Thyroid gland (tissue), 4 donors: ENCODE measurements around the gene MIF4GD. TPM values are rescaled to one million over a fixed set of nuclear protein-coding genes. Genes with fewer than 3 reads are reported as not detected.

Source experiments
- DNase-seq, 2 donors: peaks; one replicate each; pipeline ENCODE4 v3.0.0-alpha.2; 2019
- H3K27ac ChIP-seq, 3 donors: fragments of 200-600 bp; sonication (generic); 1 replicate in 2 of 3; 2 replicates in 1 of 3; pipeline ENCODE4 v1.5.1; 2016 to 2019; ENCODE audit warnings: mild to moderate bottlenecking in 1 of 3, moderate library complexity in 1 of 3
- H3K27me3 ChIP-seq: fragments of 200-600 bp; sonication (generic); one replicate; pipeline ENCODE4 v1.5.1; 2019
- H3K36me3 ChIP-seq, 2 donors: fragments of 200-600 bp; sonication (generic); one replicate each; pipeline ENCODE4 v1.5.1; 2016 to 2019
- H3K4me1 ChIP-seq, 2 donors: fragments of 200-600 bp; sonication (generic); one replicate each; pipeline ENCODE4 v1.5.1; 2017 to 2019
- H3K4me3 ChIP-seq, 3 donors: fragments of 200-600 bp; sonication (generic); replicated peaks in 1 of 3; 1 replicate in 2 of 3; 2 replicates in 1 of 3; pipeline ENCODE4 v1.5.1; 2016; ENCODE audit warnings: mild to moderate bottlenecking in 1 of 3
- H3K9me3 ChIP-seq: fragments of 200-600 bp; sonication (generic); one replicate; pipeline ENCODE4 v1.5.1; 2017
- POLR2A ChIP-seq, 2 donors: fragments of 450-650 bp; IDR thresholded peaks; one replicate each; pipeline ENCODE4 v1.6.1; 2017; ENCODE audit warnings: antibody characterized with exemption in 2 of 2, mild to moderate bottlenecking in 2 of 2, moderate library complexity in 1 of 2
- WGBS, 2 donors: methylation state at CpG; one replicate each; pipeline ENCODE4 v1.1.5; 2017; 5-methylcytosine and 5-hydroxymethylcytosine counted together
- intact Hi-C: fragments of 100-400 bp; cut with DNase I; formaldehyde crosslinking; loops from one replicate; pipeline ENCODE4 v1.15.1; 2023
- total RNA-seq, 4 donors: library from RNA; depleted of rRNA; stranded (reverse); fragments of >200 nt; gene quantifications; one replicate each; pipeline ENCODE4 v1.2.3, GENCODE V29; 2016
- TF ChIP-seq, protein P1 (sequence below), 6 experiments: fragments of 200-600 bp in 3 of 6; fragments of 450-650 bp in 3 of 6; sonication (generic) in 3 of 6; IDR thresholded peaks; one replicate each; pipeline ENCODE4 v1.5.1; 2016 to 2019; ENCODE audit warnings: antibody characterized with exemption in 6 of 6, mild to moderate bottlenecking in 2 of 6, inconsistent platforms in 1 of 6, moderate library complexity in 1 of 6

MIF4GD gene
- total RNA-seq, 4 donors from 2014 or later, result 17.7 to 31.1 (median 23.0) TPM

DNA sequence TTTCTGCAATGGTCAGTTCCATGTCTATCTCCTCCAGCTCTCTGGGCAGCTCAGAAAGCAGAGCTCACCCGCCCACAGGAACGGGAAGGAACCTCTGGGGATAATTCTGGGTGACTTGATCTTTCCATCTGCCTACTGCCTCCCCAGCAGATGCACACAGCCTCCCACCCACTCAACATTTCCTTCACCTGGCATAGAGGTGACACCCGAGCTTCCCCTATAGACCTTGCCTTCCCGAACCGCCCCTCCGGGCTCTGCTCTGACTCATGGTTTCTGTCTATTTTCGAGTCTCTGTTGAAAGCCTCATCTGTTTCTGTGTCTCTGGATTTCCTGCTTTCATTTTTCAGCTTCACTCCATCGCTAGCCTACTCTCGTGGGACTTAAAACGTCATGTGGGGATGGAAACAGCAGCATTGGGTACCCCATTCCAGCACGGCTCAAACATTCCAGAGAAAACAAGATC lies 21.0 kb downstream of the MIF4GD start:
- H3K4me3 ChIP-seq, result no peak overlapping the region
- TF ChIP-seq, protein P1, sequence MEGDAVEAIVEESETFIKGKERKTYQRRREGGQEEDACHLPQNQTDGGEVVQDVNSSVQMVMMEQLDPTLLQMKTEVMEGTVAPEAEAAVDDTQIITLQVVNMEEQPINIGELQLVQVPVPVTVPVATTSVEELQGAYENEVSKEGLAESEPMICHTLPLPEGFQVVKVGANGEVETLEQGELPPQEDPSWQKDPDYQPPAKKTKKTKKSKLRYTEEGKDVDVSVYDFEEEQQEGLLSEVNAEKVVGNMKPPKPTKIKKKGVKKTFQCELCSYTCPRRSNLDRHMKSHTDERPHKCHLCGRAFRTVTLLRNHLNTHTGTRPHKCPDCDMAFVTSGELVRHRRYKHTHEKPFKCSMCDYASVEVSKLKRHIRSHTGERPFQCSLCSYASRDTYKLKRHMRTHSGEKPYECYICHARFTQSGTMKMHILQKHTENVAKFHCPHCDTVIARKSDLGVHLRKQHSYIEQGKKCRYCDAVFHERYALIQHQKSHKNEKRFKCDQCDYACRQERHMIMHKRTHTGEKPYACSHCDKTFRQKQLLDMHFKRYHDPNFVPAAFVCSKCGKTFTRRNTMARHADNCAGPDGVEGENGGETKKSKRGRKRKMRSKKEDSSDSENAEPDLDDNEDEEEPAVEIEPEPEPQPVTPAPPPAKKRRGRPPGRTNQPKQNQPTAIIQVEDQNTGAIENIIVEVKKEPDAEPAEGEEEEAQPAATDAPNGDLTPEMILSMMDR (IDR thresholded peaks at IDR 0.05), result no peak
- TF ChIP-seq POLR2A (IDR thresholded peaks at IDR 0.05), result no peak
- peaks cover 13 to 14% of the 10 kb centered on the region in 2 donors for H3K36me3 ChIP-seq
- H3K4me1 ChIP-seq, result peaks cover 0 to 14% of the 10 kb centered on the region in 2 donors
- intact Hi-C loops, result no loop called here
- WGBS, 2 donors, result 63 to 75% methylated on average over 11 of the region's 11 CpGs
- no peaks in the 10 kb centered on the region for H3K27me3 ChIP-seq
- no peak for DNase-seq
- peak overlapping the region in 2 of 3 donors; percentile 42 to 54 for H3K27ac ChIP-seq
- no peaks in the 10 kb centered on the region for H3K9me3 ChIP-seq

DNA sequence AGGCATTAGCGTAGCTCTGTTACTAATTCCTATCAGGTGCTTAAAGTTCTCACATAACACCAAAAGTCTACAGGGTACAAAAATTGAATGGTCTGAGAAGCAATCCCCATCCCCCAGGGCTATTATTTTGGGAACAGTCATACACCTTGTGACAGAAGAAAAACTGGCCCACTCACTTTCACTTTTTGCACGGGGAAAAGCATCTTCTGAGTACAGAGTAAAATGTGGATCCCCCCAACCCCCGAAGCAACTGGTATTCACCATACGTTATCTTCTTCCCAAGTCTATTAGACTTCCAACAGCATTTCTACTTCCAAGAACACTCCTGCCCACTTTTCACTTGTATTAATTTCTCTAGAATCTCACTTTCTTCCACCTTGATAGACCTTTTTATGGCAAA lies 21.5 kb downstream of the MIF4GD start:
- Histone ChIP-seq H3K27ac (peak overlapping the region in 1 of 3 donors; percentile 54), H3K4me1 (peaks cover 0 to 14% of the 10 kb centered on the region in 2 donors), H3K4me3 (no peak overlapping the region), H3K36me3 (peaks cover 17 to 18% of the 10 kb centered on the region in 2 donors), H3K27me3 (no peaks in the 10 kb centered on the region), H3K9me3 (no peaks in the 10 kb centered on the region)
- TF ChIP-seq, protein P1 (IDR thresholded peaks at IDR 0.05), result no peak
- no peak for TF ChIP-seq POLR2A (IDR thresholded peaks at IDR 0.05)
- WGBS, 2 donors, result 68 to 82% methylated on average over 4 of the region's 4 CpGs
- DNase-seq, result no peak
- intact Hi-C loops, result no loop called here

DNA sequence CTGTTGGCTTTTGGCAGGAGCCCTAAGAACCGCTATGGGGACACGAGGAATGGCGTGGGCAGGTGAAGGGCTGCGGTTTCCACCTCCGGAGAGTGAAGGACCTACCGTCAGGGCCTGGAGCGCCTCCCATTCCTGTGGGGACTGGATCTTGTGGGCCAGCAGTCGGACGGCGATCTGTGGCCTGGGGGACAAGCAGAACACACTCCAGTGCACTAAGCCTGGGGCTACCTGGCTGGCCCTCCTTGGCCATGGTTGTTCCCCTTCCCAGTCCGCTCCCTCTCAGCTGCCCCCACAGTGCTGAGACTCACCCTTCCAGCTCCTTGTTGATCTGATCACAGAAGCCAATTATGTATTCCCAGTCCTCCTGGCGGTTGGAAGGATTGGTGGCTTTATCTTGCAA lies 24.6 kb downstream of the MIF4GD start:
- H3K4me3 ChIP-seq, result no peak overlapping the region
- H3K27me3 ChIP-seq, result no peaks in the 10 kb centered on the region
- no peaks in the 10 kb centered on the region for H3K9me3 ChIP-seq
- TF ChIP-seq POLR2A (IDR thresholded peaks at IDR 0.05), result no peak
- TF ChIP-seq, protein P1 (IDR thresholded peaks at IDR 0.05), result no peak
- H3K4me1 ChIP-seq, result peaks cover 0 to 14% of the 10 kb centered on the region in 2 donors
- WGBS, 2 donors, result 92 to 99% methylated on average over 12 of the region's 12 CpGs
- no peak overlapping the region for H3K27ac ChIP-seq
- DNase-seq, result no peak
- intact Hi-C loops, result no loop called here
- peaks cover 45 to 50% of the 10 kb centered on the region in 2 donors for H3K36me3 ChIP-seq

DNA sequence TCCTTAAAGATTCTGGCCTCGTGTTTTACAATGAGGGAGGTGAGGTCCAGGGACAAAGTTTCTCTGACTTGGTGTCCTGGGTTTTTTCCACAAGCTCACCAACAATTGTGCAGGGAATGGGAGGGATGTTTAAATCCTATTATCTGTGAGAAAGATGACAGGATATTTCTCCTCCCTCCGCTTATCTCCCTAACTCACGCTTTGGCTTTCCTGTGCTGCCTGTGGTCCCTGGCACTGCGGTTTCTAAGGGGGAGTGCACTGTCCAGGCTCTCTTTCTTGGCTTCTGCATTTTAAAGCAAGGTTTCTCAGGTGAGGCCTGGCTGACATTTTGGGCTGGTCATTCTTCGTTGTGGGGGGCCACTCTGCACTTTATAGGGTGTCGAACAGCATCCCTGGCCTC lies 26.0 kb downstream of the MIF4GD start:
- intact Hi-C loops, result no loop called here
- no peak overlapping the region for H3K27ac ChIP-seq
- no peaks in the 10 kb centered on the region for H3K9me3 ChIP-seq
- H3K36me3 ChIP-seq, result peaks cover 59 to 64% of the 10 kb centered on the region in 2 donors
- TF ChIP-seq POLR2A (IDR thresholded peaks at IDR 0.05), result no peak
- TF ChIP-seq, protein P1 (IDR thresholded peaks at IDR 0.05), result no peak
- DNase-seq, result no peak
- H3K4me1 ChIP-seq, result peaks cover 0 to 11% of the 10 kb centered on the region in 2 donors
- H3K4me3 ChIP-seq, result no peak overlapping the region
- WGBS, 2 donors, result 93% methylated on average over 6 of the region's 6 CpGs
- H3K27me3 ChIP-seq, result no peaks in the 10 kb centered on the region

DNA sequence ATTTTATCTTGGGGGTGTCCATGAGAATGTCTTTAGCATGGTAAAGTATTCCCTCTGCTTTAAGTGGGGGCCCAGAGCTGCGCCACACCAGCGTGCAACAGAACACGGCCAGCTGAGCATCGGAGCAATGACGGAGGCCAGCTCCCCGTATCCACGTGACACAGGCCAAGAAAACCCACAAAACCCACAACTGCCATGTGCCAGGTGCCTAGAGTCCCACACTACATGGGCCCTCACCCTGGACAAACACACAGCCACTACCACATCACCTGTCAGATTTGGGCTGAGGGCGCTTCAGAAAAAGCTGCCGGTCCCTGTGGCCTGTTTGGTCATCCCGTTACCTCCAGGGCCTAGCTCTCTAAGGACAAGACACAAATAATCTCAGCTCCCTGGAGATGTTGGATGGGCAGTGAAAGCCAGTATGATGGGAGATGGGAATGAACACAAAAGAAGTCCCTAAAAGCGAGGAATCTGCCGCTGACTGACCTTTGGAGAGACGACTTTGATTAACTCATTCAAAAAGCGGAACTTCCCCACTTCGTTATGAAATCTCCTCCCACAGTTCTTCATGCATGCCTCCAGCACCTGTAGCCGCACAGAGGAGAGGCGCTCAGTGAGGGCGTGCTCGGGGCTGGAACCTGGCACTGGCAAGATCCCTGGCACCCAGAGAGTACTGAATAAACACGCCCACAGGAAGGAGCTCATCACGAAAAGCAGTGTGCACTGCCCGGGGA lies 26.7 kb downstream of the MIF4GD start:
- Histone ChIP-seq H3K4me1 (peaks cover 0 to 4% of the 10 kb centered on the region in 2 donors), H3K4me3 (no peak overlapping the region), H3K9me3 (no peaks in the 10 kb centered on the region), H3K36me3 (peaks cover 66 to 70% of the 10 kb centered on the region in 2 donors), H3K27ac (no peak overlapping the region), H3K27me3 (no peaks in the 10 kb centered on the region)
- intact Hi-C loops, result no loop called here
- 89 to 90% methylated on average over 22 of the region's 22 CpGs for WGBS, 2 donors
- TF ChIP-seq POLR2A (IDR thresholded peaks at IDR 0.05), result no peak
- TF ChIP-seq, protein P1 (IDR thresholded peaks at IDR 0.05), result no peak
- DNase-seq, result no peak
